ENCODE results near the gene TUBB4B.

The TUBB4B gene

DNA sequence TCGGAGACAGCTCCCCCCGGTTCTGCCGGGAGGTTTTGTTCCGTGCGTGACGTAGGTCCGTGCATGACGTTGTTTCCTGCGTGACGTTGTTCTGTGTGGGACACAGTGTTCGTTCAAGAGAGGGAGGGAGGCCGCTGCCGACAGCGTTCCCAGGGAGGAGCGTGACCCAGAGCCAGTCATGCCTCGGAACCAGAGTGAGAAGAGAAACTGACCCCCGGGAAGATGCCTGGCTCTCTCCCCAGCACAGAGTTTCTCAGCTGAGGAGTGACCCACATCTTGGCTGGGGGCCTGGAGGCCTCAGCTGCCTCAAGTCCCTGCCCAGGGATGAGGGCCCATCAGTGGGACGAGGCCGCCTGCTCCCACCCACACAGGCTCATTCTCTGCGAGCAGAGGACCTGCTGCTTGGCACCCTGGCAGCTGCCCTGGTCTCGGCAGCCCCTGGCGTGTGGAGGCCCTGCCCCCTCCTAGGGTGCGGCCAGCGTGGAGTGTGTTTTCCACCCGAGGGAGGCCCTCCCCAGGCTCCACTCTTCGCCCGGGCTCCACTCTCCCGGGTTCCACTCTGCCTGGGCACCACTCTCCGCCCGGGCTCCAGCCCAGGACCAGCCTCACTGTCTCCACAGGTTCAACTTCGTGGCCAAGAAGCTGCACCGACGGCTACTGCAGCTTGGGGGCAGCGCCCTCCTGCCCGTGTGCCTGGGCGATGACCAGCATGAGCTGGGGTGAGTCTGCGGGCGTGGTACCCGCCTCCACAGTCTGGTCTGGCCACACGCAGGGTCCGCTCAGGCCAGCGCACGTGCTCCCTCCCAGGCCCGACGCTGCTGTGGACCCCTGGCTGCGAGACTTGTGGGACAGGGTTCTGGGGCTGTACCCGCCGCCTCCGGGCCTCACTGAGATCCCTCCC, 27.7 kb upstream of the TUBB4B start:
- no peak for DNase-seq

DNA sequence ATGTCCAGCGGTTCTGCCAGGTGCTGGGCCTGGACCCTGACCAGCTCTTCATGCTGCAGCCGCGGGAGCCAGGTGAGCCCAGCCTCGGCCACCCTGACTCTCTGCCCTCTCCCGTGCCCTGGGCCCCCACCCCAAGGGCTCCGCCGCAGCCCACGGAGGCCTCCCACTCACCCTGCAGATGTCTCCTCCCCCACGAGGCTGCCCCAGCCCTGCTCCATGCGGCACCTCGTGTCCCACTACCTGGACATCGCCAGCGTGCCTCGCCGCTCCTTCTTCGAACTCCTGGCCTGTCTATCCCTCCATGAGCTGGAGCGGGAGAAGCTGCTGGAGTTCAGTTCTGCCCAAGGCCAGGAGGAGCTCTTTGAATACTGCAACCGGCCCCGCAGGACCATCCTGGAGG, 26.5 kb upstream of the TUBB4B start:
- DNase-seq: no peak

DNA sequence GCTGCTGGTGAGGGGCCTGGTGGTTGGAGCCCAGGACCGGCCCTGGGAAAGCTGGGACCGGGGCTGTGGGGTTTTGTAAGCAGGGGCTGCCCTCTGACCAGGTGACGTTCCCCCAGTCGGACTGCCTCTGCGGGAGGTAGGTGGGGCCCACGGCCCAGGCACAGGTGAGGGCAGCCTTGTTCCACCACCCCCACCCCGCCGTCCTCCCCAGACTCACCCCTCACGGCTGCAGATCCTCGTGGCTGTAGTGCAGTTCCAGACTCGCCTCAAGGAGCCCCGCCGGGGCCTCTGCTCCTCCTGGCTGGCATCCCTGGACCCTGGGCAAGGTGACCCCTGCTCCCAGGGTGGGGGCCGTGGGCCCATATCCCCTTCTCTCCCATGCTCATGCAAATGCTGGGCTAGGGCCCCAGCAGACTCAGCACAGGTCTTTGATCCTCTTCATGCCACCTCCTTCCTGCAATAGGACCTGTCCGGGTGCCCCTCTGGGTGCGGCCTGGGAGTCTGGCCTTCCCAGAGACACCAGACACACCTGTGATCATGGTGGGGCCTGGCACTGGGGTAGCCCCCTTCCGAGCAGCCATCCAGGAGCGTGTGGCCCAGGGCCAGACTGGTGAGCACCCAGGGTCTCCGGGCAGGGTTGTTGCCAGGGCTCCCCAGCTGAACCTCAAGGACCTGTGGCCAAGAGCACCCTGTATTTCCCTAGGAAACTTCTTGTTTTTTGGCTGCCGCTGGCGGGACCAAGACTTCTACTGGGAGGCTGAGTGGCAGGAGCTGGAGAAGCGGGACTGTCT, 25.7 kb upstream of the TUBB4B start:
- no peak for DNase-seq

DNA sequence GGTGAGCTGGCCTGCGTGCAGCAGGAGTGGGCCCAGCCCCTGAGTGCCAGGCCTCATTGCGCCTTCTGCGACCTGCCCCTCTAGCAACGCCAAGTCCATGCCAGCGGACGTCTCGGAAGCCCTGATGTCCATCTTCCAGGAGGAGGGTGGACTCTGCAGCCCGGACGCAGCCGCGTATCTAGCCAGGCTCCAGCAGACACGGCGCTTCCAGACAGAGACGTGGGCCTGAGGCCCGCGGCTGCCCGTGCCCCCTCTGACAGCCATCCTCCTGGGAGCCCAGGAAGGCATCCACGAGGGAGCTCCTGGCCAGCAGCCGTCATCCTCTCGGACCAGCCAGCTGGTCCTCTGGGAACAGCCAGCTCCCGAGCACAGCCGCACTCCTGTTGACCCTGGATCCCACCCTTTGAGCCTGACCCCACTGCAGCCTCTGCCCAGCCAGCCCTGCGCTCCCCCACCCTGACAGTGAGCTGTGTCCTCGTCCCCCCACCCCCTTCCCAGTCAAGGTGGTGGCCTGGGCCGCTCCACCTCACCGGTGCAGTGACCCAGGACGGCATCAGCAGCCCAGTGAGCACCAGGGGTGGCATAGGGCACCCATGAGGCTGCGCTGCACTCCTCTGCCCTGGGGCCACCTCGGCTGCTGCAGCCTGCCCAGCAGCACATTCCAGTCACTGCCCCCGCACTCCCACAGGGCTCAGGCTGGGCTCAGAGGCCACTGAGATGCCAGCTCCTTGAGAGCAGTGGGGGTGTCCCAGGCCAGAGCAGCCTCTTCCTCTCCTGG, 24.7 kb upstream of the TUBB4B start:
- no peak for DNase-seq

DNA sequence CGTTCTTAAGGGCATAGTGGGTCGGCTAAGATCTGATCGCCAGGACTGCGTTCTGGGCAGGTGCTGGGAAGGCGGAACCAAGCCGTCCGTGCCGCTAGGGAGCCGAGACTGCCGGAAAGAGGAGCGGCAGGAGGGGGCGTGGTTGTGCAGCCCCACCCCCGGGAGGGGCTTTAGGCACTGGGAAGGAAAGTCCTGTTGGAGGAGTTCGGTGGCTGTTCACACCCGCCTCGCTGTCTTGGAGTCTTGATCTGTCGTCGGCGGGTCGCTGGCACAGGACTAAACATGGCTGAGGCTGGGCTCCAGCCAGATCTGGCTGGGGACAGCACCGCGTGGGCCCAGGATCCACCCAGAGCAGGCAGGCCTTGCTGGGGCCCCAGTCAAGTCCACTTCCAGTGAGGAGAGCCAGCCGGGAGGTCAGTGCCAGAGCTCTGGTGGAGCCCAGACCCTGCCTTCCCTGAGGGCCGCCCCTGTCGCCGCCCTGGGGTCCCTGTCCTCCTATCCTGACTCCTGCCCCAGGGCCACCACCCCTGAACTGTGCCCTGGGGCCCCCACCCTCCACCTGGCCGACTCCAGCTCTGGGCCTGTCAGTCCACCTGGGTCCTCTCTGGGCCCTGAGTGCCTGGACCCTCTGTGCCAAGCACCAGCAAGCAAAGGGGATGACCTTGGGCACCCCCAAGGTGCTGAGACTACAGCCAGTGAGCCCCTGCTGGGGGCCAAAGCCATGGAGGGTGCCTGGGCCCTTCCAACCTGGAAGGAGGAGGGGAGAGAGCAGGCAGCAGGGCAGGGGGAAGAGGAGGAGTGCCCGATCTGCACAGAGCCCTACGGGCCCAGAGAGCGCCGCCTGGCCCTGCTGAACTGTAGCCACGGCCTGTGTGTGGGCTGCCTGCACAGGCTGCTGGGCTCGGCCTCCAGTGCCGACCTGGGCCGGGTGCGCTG, 23.5 kb upstream of the TUBB4B start:
- no peak for DNase-seq

DNA sequence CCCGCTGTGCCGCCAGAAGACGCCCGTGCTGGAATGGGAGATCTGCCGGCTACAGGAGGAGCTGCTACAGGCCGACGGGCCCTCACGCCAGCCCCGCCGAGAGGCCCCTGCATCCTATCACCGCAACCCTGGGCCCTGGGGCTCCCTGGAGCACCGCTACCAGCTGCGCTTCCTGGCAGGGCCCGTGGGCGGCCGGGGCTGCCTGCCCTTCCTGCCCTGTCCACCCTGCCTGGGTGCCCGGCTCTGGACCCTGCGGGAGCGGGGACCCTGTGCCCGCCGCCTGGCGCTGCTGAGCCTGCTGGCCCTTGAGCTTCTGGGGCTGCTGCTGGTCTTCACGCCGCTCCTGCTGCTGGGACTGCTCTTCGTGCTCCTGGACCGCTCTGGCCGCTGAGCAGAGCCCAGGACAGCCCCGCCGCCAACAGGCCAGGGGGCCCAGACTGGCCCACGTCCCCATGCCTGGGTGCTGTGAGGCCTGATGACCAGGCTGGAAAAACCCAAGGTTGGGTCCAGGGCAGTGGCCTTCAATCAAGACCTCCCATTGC, 22.8 kb upstream of the TUBB4B start:
- no peak for DNase-seq

DNA sequence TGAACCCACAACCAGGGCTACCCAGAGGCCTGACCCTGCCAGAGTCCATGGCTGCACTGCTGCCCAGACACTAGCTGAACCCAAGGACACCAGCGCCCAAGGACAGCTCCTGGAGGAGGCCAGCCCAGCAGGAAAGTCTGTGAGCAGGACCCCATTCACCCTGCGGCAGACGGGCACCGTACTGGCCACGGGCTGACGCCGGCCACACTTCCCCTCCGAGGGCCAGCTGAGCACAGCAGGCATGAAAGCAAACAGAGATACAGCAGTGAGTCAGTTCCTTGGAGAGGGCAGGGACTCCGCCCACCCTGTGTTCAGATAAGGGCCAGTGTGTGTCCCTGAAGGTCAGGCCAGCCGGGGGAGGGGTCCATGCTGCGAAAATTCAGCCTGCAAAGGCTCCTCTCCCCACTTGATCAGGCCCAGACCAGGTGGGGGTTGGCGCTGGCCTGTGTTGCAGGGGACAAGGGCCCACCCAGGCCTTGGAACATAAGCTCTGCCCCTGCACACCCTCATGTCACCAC, 22.3 kb upstream of the TUBB4B start:
- no peak for DNase-seq

DNA sequence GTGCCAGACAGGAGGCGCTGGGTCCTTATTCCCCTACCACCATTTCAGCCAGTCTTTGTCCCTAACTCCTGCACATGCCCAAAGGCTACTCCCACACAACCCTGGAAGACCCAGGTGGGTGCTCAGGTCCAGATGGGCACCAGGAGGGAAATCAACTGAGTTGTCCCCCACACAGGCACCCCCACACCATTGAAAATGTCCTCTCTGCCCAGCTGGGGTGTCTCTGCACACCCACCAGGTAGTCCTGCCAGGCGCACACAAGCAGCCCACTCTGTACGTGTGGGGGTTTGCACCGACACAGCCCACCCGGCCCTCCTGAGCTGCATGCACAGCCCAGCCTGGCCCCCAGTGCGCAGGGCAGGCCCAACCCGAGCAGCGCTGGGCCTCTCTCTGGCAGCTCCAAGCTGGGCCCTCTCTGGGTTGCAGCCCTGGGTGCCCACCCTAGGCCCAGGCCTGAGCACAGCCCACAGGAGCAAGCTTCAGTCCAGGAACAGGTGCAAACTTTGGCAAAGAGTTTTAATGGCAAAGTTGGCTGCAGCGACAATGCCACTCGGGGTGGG, 21.2 kb upstream of the TUBB4B start:
- DNase-seq: no peak

DNA sequence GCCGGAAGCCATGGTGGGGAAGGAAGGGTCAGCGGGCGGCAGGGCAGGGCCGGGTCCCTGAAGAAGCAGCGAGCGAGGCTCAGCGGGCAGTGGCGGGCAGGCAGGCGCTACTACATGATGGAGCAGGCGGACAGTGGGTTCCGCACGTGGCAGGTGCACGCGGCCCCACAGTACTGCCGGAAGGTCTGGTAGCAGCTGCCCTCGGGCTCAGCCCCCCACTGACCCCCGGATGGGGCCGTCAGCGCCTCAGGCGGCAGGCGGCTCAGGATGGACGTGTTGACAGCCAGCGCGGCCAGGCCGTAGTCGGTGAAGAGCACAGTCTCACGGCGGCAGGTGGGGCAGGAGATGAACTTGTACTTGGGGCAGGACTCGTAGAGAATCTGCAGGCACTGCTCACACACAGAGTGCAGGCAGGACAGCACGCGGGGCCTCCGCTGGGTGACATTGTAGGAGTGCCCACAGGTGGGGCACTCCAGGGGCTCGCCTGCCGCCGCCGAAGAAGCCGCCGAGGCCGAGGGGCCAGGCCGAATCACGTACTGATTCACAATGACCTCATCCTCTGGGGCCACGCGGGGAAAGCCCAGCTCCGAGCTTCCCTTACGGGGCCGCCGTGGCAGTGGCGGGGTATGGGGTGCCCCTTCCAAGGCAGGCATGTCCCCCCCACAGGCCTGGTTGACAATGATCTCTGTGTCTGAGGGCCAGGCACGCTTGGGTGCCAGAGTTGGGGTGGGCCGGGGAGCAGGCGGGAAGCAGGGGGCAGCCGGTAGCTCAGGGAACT, 20.6 kb upstream of the TUBB4B start:
- no peak for DNase-seq

DNA sequence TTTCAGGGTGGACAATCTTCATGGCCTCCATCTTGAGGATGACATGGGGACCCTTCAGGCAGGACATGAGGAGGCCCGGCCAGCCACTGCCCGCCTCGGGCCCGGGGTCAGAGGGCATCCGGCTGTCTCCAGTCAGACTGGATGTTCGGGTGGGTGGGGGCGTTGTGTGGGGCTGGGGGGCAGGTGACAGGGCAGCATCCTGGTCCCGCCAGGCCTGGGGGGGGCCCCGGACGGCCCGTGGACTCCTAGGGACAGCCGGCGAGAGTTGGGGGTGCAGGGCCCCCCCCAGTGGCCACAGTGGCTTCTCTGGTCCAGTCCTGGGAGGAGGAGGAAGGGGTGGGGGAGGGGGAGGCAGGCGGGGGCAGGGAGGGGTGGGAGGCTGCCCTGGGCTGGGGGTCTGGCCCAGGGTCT, 20.0 kb upstream of the TUBB4B start:
- no peak for DNase-seq

DNA sequence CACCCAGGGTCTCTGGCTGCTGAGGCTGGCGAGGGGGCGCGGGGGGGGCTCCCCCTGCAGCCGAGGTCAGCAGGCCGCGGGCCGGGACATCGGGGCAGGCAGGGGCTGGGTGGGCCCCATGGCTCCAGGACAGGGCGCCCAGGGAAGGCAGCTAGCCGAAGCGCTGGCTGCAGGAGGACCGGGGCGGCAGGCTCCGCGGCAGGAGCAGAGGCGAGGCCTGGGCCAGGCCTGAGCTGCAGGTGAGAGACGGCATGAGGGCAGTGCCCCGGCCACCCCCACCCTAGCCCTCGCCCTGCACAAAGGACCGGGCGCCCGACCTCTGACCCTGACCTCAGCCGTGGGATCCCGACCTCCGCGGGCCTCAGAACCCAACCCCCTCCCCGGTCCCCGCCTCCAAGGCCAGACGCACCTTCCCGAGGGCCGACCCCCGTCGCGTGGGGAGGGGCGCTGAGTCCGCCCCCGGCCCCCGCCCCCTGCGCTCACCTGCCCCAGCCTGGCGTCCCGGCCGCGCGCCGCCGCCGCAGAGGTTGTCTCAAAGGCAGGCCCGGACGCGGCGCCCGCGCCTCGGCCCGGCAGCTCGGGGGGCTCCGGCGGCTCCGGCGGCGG, 19.5 kb upstream of the TUBB4B start:
- no peak for DNase-seq

DNA sequence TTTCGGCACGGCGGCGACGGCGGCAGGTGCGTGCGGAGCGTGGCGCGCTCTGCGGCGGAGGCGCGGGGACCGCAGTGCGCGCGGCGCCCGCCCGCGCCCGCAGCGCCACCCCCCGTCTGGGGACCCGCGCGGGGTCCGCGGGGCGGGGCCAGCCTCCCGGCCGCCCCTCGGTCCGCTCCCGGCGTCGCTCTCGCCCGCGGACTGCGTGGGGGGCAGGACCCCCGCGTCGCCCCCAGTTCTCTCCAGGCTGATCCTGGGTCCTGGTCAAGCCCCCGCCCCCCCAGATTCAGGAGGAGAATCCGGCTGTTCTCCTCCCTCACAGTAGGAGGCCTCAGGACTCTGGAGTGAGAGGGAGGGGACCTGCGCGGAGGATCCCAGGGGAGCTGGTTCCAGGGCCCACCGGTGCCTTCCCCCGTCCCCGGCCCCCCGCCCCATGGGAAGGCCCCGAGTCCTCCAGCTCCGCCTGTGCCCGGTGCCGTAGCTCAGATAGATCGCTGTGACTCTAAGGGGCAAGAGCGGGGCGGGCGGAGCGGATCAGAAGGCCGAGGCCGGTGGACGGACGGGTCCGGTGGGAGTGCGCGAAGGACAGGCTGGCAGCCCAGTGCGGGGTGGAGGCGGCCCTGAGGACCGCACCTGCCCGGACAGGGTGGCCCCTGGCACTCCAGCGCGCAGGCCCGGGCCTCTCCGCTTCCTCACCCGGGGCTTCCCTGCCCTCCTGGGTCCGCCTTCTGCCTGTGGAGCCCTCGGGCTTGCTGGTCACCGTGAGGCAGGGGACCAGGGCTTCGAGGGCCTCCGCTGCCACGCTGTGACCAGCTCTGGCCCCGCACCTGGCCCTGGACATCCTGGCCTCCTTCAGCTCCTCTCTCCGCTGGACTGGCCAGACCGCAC, 18.7 kb upstream of the TUBB4B start, which contains the start of gene RNF208:
RNF208 (minus strand) TSS at position 51 of the 888 bp plus-strand sequence. CDS start 1,028 bp downstream, outside the sequence.
- peak; percentile 76 for DNase-seq

DNA sequence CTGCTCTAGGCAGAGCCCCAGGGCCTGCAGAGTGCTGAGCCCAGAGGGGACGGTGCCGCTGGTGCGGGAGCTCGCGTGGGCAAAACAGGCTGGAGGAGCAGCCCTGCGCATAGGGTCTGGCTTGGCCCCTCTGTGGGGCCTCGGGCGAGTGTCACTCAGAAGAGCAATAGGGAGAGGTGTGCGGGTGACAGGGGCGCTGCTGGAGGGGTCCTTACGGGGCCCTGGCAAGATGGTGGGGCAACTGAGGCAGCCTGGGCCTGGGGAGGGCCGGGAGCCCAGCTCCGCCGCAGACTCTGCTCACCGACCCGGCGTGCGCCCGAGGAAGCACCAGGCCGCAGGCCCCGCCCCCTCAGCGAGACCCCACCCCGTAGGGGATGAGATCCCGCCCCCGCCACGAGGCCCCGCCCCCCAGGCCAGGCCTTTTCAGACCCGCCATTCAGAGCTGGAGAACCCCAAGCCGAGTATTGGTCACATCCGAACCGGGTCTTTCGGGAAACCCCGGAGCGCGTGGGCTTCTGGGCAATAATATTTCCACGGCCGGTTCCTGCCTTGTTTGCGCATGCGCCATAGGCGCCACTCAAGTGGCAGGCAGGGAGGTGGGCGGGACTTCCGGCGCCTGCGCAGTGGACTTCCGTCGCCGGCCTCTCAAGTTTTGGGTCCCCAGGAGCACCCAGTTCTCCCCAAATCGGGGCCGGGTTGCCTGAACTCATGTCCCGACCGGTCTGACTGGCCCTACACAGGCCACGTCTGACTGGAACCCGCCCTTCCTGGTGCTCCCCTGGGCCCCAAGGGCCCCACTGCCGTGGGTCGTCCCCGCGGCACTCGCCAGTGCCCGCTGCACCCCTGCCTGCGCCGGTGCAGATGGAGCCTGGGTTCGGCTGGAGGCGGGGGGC, 17.8 kb upstream of the TUBB4B start:
- DNase-seq: peak; percentile 98

DNA sequence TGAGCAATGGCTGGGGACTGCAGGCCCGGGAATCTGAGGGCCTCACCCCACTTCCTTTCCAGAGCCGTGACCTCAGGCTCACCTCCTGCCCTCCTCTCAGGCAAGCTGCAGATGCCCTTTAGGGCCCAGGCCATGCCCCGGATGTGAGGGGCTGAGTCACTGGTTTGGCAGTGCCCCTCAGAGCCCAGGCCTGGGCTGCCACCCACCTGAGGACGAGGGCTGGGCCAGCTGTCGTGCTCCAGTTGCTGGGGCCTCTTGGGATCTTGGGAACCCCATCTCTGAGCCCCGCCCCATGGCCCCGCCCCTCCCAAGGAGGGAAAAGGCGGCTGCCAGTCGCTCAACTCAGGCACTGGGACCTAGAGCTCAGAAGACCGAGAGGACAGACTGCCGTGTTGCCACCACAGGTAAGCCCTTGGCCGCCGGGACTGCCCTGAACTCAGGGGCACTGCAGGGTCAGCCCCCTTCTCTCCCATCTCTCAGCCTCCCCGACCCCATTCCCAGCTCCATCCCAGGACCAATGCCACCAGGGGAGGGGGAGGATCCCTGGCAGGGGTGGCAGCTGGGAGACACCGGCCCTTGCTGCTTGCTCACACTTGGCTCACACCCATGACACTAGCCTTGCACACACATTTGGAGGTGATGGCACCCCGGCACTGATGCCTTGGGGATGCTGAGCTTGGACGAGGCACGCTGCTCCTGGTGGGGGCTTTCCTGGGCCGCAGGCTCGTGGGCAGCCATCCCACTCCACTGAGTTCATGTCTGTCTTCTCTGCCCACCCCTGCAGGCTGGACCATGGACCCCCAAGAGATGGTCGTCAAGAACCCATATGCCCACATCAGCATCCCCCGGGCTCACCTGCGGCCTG, 16.0 kb upstream of the TUBB4B start, which contains the start of gene CYSRT1:
CYSRT1 (plus strand) TSS at position 345 of the 865 bp plus-strand sequence; CDS start at position 793, 448 bp downstream.
- no peak for DNase-seq

DNA sequence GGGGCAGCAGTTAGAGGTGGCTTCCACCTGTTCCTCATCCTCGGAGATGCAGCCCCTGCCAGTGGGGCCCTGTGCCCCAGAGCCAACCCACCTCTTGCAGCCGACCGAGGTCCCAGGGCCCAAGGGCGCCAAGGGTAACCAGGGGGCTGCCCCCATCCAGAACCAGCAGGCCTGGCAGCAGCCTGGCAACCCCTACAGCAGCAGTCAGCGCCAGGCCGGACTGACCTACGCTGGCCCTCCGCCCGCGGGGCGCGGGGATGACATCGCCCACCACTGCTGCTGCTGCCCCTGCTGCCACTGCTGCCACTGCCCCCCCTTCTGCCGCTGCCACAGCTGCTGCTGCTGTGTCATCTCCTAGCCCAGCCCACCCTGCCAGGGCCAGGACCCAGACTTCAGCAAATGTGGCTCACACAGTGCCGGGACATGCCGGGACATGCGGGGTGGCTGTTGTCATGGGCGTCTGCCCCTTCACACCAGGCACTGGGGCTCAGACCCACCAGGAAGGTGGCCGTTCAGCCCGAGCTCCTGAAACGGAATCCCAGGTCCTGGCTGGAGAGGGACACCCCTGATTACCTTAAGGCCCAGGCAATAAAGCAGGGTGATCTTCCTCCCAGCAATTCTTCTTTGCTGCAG, 15.3 kb upstream of the TUBB4B start:
- no peak for DNase-seq
